ENCODE data around the gene OR13C5.

OR13C5 gene

GRCh38 chr9:104553261-104553660 lies 46.0 kb downstream of the OR13C5 start:
- no peak for DNase-seq (ENCODE audit: low spot score)
